T47D (cell line): ENCODE data around the gene TRIM75.
"Not testable (repeated sequence)": the region's sequence is repeated elsewhere in the genome, so short reads cannot be mapped to it uniquely, and the experiment has no call there.

Experiments used
- DNase-seq, 2 experiments: peaks; one replicate each; pipeline versions ENCODE4 v3.0.0 to v3.0.0-alpha.2; 2011 to 2012; ENCODE audit warnings: low read depth in 1 of 2, low spot score in 1 of 2
- JUND ChIP-seq: IDR thresholded peaks from 2 replicates; pipeline ENCODE4 v1.6.1; 2012; ENCODE audit warnings: low read depth
- in situ Hi-C: cut with HindIII; loops from 2 replicates; pipeline ENCODE4 v1.10.0; 2016; ENCODE audit warnings: low sequenced_read_pairs, low pct_unique_long_range_greater_than_20kb

The TRIM75 gene

GRCh38 chr4:165031436-165032211, 22.0 kb upstream of the TRIM75 start, which contains the start of gene TRIM60:
TSS of gene TRIM60 (plus strand) at chr4:165031999. CDS start at chr4:165040073, 8,074 bp downstream.
- no peak for TF ChIP-seq JUND
- no peak for DNase-seq
- in situ Hi-C loops = no loop called here

DNA sequence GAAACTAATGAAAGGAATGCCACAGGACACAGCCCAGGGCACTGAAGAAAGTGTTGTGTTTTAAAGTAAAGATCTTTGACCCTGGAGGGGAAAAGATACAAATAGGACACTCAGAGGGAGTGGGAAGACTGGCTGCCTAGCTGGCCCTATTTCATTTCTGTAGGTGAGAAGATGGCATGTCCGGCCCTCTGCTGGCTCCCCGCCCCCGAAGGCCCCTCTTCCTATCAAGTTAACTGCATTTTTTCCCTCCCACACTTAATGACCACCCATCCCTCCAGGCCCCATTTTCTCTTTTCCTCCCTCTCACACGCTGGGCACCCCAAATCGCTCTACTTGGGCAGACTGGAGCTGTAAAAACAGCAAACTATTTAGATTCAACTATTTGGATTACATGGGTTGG, 5.5 kb upstream of the TRIM75 start:
- TF ChIP-seq JUND = no peak
- DNase-seq = no peak
- in situ Hi-C loops = no loop called here

- in situ Hi-C loops = no loop called here
- TF ChIP-seq JUND = no peak
- DNase-seq = no peak
Observed at GRCh38 chr4:165052627-165053026, 1.0 kb upstream of the TRIM75 start.

GRCh38 chr4:165055601-165056000, 1.9 kb downstream of the TRIM75 start:
- no peak for DNase-seq
- TF ChIP-seq JUND = no peak
- in situ Hi-C loops = no loop called here

DNA sequence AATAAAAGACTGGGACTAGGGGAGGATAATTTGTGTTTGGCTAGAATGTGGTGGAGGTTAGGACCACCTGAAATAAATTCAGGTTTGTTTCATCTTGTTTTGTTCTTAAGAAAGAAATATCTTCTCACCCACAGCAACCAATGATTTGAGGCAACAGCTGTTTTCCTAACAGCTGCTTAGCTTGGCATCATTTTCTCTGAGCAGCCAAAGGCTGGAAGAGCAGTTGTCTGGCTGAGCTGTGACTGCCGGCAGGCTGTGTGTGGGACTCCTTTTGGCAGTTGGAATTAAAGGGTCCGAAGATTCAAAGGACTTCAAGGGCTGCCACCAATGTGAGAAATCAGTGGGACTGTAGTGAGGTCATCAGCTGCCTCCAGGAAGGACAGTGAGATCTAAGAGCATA, 5.0 kb downstream of the TRIM75 start:
- no peak for DNase-seq
- in situ Hi-C loops = no loop called here
- TF ChIP-seq JUND = no peak

DNA sequence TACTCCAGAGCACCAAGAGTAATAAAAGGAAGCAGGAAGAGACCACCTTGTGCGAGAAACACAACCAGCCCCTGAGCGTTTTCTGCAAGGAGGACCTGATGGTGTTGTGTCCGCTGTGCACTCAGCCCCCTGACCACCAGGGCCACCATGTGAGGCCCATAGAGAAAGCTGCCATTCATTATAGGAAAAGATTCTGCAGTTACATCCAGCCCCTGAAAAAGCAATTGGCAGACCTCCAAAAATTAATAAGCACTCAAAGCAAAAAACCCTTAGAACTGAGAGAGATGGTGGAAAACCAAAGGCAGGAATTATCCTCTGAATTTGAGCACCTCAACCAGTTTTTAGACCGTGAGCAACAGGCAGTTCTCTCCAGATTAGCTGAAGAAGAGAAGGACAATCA, 5.7 kb downstream of the TRIM75 start:
- no peak for DNase-seq
- in situ Hi-C loops = no loop called here
- TF ChIP-seq JUND = no peak

DNA sequence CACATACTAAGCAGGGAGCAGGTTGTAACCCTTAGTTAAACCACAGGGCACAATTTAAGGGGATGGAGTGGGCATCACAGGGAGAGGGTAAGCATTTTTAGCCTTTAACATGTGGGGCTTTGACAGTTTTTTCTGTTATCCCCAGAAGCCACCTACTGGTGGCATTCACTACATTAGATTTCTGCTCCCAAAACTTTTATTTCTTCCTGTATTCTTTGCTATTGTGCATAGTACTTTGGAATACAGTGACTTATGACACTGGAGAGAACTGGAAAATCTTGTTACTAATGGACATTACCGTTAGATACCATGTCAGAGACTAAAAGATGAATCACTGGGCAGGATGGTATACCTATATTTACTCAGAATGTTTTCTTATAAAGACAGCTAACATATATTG, 7.3 kb downstream of the TRIM75 start:
- peak in 1 of 2 experiments; percentile 11 for DNase-seq
- in situ Hi-C loops = no loop called here
- no peak for TF ChIP-seq JUND

- in situ Hi-C loops = no loop called here
- no peak for DNase-seq
- no peak for TF ChIP-seq JUND
Observed at GRCh38 chr4:165070560-165070959, 16.9 kb downstream of the TRIM75 start.

- in situ Hi-C loops, DNase-seq: not testable (repeated sequence)
Observed at GRCh38 chr4:165073346-165073745, 19.7 kb downstream of the TRIM75 start.

- no peak for TF ChIP-seq JUND
- in situ Hi-C loops = no loop called here
- DNase-seq = no peak
Observed at GRCh38 chr4:165077034-165077578, 23.4 kb downstream of the TRIM75 start.

- no peak for DNase-seq
- TF ChIP-seq JUND = no peak
- in situ Hi-C loops = no loop called here
Observed at GRCh38 chr4:165079476-165079875, 25.8 kb downstream of the TRIM75 start.

DNA sequence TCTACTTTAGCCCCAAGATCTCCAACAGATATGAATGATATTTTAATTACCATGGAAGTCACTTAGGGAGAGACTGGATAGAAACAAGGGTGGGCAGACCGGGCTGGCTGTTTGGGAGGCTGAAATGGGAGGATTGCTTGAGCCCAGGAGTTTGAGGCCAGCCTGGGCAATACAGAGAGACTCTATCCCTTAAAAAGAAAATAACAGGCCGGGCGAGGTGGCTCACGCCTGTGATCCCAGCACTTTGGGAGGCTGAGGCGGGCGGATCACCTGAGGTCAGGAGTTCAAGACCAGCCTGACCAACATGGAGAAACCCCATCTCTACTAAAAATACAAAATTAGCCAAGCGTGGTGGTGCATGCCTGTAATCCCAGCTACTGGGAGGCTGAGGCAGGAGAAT, 31.1 kb downstream of the TRIM75 start:
- DNase-seq, in situ Hi-C loops: not testable (repeated sequence)

GRCh38 chr4:165085946-165086345, 32.3 kb downstream of the TRIM75 start:
- no peak for DNase-seq
- in situ Hi-C loops = no loop called here
- TF ChIP-seq JUND = no peak

DNA sequence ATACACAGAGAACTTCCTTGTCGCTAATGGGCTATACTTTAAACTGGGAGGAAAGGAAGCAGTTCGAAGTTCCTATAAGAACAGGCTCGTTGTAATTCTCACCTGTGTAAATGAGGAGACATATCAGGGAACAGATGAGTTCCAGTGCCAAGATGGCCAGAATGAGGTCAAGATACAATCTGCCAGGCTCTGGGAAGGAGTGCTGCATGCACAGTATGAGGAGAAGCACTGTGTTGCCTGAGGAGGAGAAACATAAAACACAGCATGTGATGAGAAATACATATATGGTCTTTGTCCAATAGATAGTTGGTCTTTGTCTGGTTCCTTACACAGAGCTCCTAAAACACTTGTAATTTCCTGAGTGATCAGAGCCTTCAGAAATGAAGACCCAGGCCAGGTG, 34.7 kb downstream of the TRIM75 start:
- in situ Hi-C loops = no loop called here

DNA sequence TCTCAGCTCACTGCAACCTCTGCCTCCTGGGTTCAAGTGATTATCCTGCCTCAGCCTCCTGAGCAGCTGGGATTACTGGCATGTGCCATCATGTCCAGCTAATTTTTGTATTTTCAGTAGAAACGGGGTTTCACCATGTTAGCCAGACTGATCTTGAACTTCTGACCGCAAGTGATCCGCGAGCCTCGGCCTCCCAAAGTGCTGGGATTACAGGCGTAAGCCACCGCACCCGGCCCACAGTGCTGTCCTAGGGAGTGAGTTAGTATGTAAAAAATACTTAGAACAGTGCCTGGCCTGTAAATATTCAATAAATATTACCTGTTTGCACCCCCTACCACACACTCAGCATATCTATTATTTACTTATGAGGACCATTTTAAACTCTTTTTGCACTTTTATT, 38.5 kb downstream of the TRIM75 start:
- DNase-seq, in situ Hi-C loops: not testable (repeated sequence)

More for the DNA sequence above, 34.7 kb downstream of the TRIM75 start:
- TF ChIP-seq JUND = no peak
- no peak for DNase-seq
